ENCODE data around the gene DNAJC13. TPM values are rescaled to one million over a fixed set of nuclear protein-coding genes. Genes with fewer than 3 reads are reported as not detected.

The DNAJC13 gene
- total RNA-seq, 2 donors from 2014 or later, result 17.6 to 22.9 TPM

DNA sequence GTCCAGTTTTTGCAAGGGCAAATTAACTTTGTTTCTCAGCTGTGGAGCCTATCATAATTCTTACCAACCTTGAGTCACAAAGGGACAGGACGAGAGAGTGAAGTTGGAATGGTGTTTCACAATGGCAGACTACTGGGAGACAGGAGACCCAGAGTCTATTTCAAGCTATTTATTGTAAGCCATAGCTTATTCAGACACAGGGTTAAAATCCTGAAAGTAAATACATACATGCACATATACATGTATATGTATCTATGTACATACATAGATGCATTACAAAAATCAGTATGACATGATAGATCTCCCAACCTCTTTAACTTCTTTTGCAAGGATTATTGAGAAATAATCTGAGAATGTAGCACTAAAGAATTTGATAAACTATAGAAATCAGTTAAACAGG is 86.3 kb downstream of the DNAJC13 start:
- peaks cover 72% of the 10 kb centered on the region for H3K36me3 ChIP-seq
- no peaks in the 10 kb centered on the region for H3K27me3 ChIP-seq
- DNase-seq (ENCODE audit: low spot score), result no peak
- H3K4me1 ChIP-seq, result no peaks in the 10 kb centered on the region
- H3K4me3 ChIP-seq, result no peak overlapping the region
- H3K9me3 ChIP-seq, result no peaks in the 10 kb centered on the region
- H3K27ac ChIP-seq, result no peak overlapping the region
- TF ChIP-seq, protein P1, sequence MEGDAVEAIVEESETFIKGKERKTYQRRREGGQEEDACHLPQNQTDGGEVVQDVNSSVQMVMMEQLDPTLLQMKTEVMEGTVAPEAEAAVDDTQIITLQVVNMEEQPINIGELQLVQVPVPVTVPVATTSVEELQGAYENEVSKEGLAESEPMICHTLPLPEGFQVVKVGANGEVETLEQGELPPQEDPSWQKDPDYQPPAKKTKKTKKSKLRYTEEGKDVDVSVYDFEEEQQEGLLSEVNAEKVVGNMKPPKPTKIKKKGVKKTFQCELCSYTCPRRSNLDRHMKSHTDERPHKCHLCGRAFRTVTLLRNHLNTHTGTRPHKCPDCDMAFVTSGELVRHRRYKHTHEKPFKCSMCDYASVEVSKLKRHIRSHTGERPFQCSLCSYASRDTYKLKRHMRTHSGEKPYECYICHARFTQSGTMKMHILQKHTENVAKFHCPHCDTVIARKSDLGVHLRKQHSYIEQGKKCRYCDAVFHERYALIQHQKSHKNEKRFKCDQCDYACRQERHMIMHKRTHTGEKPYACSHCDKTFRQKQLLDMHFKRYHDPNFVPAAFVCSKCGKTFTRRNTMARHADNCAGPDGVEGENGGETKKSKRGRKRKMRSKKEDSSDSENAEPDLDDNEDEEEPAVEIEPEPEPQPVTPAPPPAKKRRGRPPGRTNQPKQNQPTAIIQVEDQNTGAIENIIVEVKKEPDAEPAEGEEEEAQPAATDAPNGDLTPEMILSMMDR (IDR thresholded peaks at IDR 0.05), result no peak

DNA sequence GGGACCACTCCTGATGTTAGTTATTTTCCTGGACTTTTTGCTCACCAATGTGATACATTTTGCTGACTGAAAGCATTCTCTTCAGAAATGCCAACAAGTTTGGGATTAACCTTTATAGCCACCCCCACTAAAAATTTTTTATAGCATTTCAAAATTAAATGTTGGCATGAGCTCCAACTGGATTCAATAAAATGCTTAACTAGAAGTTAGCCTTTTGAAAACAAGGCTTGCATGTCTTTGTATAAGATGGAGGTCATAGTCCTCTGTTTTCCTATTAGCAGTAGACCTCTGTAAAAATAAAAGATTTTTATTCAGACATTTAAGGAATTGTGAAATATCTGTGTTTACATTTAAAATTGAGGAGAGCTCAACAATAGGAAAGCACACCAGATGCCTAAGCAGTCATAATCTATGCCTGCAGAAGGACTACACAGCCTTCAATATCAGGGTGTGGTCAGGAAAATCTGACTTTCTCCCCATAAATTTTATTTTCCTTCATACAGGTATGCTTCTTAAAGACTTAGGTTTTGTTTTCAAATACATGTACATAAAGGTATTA is 87.2 kb downstream of the DNAJC13 start:
- TF ChIP-seq, protein P1 (IDR thresholded peaks at IDR 0.05), result no peak
- Histone ChIP-seq H3K4me3 (no peak overlapping the region), H3K27me3 (no peaks in the 10 kb centered on the region), H3K27ac (no peak overlapping the region), H3K36me3 (peaks cover 71% of the 10 kb centered on the region), H3K4me1 (no peaks in the 10 kb centered on the region), H3K9me3 (no peaks in the 10 kb centered on the region)
- no peak for DNase-seq (ENCODE audit: low spot score)

DNA sequence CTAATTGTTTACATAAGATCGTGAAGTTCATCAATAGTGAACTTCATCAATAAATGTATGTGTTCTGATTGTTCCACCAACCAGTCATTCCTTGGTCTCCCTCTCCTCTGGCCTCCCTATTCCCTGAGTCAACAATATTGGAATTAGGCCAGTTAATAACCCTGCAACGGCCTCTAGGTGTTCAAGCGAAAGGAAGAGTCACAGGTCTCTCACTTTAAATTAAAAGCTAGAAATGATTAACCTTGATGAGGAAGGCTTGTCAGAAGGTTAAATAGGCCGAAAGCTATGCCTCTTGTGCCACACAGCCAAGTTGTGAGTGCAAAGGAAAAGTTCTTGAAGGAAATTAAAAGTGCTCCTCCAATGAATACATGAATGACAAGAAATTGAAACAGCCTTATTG is 90.4 kb downstream of the DNAJC13 start:
- H3K4me3 ChIP-seq, result no peak overlapping the region
- no peak overlapping the region for H3K27ac ChIP-seq
- H3K36me3 ChIP-seq, result peaks cover 63% of the 10 kb centered on the region
- no peaks in the 10 kb centered on the region for H3K27me3 ChIP-seq
- TF ChIP-seq, protein P1 (IDR thresholded peaks at IDR 0.05), result no peak
- H3K9me3 ChIP-seq, result no peaks in the 10 kb centered on the region
- H3K4me1 ChIP-seq, result no peaks in the 10 kb centered on the region
- no peak for DNase-seq (ENCODE audit: low spot score)

DNA sequence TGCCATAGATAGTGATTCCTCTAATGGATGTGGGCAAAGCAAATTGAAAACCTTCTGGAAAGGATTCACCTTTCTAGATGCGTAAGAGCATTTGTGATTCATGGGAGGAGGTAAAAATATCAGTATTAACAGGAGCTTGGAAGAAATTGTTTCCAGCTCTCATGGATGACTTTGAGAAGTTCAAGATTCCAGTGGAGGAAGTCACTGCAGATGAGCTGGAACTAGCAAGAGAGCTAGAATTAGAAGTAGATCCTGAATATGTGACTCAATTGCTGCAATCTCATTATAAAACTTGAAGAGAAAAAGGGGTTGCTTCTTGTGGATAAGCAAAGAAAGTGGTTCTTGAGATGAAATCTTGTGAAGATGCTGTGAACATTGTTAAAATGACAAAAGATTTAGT is 91.8 kb downstream of the DNAJC13 start:
- Histone ChIP-seq H3K4me1 (no peaks in the 10 kb centered on the region), H3K36me3 (peaks cover 62% of the 10 kb centered on the region), H3K27me3 (no peaks in the 10 kb centered on the region), H3K9me3 (no peaks in the 10 kb centered on the region), H3K4me3 (no peak overlapping the region), H3K27ac (no peak overlapping the region)
- DNase-seq (ENCODE audit: low spot score), result no peak
- TF ChIP-seq, protein P1 (IDR thresholded peaks at IDR 0.05), result no peak

DNA sequence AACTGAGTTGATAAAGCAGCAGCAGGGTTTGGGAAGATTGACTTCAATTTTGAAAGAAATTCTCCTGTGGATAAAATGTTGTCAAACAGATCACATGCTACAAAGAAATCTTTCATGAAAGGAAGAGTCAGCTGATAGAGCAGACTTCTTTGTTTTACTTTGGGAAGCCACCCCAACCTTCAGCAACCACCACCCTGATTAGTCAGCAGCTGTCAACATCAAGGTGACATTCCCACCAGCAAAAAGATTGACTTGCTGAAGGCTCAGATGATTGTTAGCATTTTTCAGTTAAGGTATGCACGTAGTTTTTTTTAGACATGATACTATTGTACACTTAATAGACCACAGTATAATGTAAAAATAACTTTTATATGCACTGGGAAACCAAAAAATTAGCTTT is 92.2 kb downstream of the DNAJC13 start:
- no peaks in the 10 kb centered on the region for H3K27me3 ChIP-seq
- no peaks in the 10 kb centered on the region for H3K9me3 ChIP-seq
- TF ChIP-seq, protein P1 (IDR thresholded peaks at IDR 0.05), result no peak
- no peaks in the 10 kb centered on the region for H3K4me1 ChIP-seq
- no peak overlapping the region for H3K27ac ChIP-seq
- H3K4me3 ChIP-seq, result no peak overlapping the region
- peaks cover 60% of the 10 kb centered on the region for H3K36me3 ChIP-seq
- no peak for DNase-seq (ENCODE audit: low spot score)

DNA sequence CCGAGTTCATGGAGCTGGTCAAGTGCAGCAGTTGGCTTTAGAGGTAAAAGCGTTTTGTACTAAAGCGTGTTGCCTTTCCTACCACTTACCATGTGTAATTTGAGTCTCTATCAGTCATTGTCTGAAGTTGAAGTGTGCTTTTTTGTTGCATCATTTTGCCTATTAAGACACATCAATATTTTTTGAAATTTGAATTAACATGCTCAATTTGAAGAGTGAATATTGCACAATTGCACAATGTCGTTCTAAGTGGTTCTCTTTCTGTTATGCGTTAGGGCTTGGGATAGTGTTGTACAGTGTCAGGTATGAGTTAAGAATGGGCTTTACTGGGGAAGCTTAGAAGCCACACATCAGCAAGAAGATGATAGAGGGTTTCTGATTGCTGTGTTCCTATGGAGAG is 95.8 kb downstream of the DNAJC13 start:
- Histone ChIP-seq H3K27me3 (no peaks in the 10 kb centered on the region), H3K4me3 (no peak overlapping the region), H3K27ac (no peak overlapping the region), H3K4me1 (no peaks in the 10 kb centered on the region), H3K36me3 (peaks cover 76% of the 10 kb centered on the region), H3K9me3 (no peaks in the 10 kb centered on the region)
- no peak for DNase-seq (ENCODE audit: low spot score)
- TF ChIP-seq, protein P1 (IDR thresholded peaks at IDR 0.05), result no peak
